Endothelial cell of hepatic sinusoid (primary cell): Measurements from ENCODE around the gene PHACTR1.

Source experiments
- in situ Hi-C: cut with HindIII; loops from 2 replicates; pipeline ENCODE4 v1.10.0; 2017; ENCODE audit warnings: low sequenced_read_pairs

Gene PHACTR1

DNA sequence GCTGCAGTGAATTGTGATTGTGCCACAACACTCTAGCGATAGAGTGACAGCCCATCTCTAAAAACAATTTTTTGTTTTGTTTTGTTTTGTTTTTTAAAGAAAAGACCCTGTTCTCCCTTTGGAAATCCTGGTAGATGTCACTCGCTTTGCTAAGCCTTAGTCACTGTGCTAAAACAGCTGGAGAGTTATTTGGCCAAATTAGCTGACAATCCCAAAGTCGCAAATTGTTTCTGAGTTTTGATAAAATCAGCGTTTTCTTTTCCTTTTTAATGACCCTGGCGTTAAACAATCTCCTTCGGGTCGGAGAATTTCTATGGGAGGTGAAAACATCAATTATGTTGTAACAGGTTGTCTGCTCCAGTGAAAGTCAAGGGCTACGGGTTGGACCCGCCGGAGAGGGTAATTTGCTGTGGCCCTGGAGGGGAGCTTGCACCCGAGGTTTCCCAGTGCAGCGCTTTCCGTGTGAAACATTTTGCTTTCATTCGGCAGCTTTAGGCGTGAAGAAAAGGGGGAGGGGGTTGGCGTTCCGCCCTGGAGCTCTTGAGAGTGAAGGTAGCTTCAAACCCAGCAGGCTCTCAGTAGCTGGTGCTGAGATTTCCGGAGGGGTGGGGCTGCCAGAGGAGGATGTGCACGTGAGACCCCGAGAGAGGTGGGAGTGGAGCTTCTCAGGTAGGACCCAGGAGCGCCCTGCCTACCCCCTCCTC, 296.6 kb downstream of the PHACTR1 start:
- in situ Hi-C loops: no loop called here

DNA sequence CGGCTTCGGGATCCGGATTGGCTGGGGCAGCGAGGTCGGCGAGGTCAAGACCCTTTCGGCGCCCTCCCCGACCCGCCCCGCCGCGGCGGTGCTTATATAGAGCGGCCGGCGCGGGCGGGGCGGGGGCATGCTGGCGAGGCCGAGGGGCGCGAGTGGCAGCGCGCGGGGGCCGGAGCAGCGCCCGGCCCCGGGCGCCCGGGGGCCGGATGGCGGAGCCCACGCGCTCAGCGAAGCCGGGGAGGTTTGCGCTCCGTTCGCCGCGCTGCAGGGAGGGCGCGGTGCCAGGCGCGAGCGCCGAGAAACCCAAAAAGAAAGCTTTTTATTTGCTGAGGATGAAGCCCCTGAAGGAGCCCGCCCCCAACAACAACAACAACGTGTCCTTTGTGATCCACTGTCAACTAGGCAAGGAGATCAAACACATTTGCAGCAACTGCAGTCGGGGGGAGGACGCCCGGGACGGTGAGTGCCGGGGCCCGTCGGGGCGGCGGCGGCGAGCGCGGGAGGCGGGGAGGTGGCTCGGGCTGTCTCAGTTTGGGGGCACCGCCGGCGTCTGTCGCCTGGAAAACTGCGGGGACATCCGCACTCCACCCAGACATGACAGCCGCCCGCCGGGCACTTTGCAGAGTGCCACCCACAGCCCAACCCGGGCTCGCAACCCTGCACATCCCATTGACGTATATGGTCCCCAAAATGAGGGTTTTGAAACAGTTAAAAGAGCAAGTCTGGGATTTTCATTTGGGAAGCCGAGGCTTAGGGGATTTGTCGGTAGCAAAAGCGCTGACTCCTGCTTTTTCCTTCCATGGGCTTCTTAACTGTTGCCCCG, 297.3 kb downstream of the PHACTR1 start:
- in situ Hi-C loops: no loop called here

DNA sequence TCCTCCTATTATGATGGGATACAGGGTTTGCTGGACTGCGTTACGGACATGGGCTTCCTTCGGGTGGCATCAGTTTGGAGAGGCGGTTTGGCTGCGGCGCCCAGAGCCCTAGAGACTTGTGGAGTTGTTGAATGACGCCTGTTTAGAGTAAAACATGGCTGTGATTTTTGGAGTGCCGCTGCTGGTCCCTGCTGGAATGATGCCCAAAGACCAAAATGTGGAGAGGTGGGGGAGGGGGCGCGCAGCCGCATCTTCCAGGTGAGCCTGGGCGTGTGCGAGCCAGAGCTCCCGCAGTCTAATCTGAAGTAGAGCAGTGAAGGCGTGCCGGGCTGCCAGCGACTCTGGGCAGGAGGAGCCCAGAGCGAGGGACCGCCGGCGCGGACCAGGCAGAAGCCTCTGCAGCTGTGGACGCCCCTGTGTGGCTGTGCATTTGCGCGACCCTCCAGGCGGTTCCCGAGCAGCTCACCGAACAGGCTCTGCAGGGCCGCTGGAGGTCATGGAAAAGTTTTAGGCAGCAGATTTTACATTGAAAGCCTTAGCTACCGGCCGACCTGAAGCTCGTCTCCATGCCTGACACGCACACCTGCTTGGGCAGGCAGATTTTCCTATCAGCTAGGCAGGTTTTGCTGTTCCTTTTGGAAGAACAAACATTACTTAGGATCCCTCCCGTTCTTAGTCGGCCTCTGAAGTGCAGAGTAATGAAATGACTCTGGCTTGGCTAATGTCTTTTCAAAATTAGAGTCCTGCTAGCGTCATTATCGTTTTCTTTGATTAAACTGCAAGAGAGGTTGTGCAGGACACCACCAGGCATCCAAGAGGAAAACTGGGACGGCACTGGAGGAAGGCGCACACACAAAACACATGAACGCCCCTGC, 298.2 kb downstream of the PHACTR1 start:
- in situ Hi-C loops: no loop called here

DNA sequence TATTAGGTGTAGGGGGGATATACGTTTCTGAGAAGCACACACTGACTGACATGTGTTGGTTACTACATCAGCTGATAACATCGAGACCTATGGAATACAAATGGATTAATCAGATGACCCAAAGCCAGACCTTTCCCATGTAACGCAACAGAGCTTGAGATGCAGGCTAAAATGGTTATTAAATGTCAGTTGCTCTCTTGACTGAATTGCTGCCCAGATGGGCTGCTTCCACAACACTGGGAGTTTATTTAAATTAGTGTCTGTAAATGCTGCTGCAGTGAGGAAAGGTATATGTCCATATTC, 298.8 kb downstream of the PHACTR1 start:
- in situ Hi-C loops: no loop called here

DNA sequence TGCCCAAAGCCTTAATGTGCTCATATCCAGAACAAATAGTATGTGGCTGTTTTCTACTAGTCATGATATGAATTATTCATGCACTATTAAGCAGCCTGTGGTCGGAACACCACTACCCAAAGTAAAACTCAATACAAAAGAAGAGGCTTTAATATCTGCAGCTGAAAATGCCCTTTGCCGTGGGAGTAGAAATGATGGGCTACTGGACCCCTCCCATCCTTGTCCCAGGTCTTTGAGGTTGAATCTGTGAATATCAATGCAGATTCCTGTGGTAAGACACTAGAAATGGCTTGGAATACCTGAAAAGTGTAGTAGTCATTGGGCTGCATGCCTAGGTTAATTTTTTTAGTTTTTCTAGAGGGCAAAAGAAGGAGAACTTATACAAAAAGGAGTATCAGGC, 308.0 kb downstream of the PHACTR1 start:
- in situ Hi-C loops: no loop called here

DNA sequence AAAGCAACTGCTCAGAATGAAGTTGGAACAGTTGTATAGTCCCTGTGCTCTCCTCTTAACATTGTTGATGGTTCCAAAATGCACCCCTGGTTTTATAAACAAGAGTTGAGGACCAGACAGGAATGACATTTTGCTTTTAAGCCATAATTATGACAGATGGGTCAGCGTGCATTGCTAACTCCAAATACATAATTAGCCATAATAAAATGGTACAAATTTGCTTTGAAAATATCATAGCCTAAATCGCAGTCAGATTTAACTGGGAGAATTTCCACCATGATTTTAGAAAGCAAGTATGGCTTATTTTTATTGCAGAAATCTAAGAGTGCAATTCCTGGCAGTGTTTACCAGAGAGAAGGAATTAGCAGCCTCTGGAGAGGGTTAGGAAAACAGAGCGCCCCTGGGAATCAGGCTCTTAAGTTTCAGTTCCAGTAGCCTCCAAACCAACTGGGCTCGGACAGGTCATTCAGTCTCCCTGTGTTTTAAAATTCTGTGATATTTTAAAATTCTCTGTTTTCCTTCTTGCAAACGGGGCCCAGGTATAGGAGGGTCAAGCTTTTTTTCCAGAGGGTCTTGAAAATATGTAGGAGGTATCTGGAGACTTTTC, 309.4 kb downstream of the PHACTR1 start:
- in situ Hi-C loops: no loop called here

DNA sequence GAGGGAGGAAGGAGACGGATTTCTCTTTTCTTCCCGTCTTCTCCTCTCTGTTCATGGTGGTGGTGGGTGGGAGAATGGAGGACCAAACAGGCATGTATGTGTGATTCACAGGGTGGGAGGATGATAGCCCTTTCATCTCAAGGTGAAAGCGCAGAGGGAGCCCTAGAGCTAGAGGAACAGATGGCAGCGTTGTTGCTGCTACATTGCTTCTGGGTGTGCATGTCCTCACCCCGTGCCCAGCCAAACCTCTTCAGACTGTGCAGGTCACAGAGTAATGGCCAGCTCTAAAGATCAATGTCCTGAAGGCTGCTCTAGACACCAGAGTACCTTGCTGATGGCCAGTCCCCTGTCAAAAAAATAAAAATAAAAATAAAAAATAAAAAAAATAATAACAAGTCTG, 310.0 kb downstream of the PHACTR1 start:
- in situ Hi-C loops: no loop called here

DNA sequence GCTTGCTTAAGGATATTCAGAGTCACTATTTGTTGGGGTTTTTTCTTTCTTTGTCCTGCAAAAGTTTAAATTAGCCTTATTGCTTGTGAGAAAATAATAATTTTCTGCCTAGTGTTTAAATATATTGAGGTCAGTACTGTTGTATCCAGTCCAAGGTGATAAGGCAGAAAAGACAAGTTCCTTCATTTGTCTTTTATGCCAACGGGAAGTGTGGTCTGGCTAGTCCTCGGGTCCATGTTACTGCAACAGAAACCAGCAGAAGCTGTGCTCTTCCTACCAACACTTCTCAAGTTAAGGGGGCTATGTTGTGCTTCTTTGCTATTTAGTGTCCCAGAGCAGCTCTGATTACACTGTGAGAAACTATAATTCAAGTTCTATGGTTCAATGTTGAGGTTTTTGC, 310.6 kb downstream of the PHACTR1 start:
- in situ Hi-C loops: no loop called here

DNA sequence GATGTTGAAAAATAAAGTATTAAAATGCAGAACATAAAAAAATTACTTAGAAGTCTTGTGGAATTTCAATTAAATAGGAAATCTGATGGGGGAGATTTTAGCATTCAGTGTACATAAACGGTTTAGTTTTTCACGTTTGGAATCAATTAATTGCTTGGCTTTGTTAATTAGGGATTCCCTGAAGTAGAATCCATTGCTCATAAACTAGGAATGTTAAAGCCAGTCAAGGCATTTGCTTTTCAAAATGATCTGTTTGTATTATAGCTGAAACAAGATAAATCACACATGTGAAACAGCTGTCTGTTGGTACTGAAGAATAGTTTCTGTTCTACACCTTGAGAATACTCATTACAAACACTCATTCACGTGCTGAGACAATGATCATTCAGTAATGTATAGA, 313.8 kb downstream of the PHACTR1 start:
- in situ Hi-C loops: loop anchor here (5.0 kb wide), 1 partner anchor 37 kb away; no protein-coding TSS in a partner anchor

DNA sequence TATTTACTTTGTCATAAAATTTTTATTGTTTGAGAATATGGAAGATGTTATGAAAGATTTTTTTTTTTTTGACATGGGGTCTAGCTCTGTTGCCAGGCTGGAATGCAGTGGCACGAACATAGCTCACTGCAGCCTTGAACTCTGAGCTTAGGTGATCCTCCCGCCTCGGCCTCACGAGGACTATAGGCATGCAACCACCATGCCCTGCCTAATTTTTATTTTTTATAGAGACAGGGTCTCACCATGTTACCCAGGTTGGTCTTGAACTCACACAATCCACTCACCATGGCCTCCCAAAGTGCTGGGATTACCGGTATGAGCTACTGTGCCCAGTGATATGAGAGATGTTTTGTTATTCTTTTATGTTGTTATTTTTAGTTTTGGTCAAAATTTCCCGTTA, 316.0 kb downstream of the PHACTR1 start:
- in situ Hi-C loops: loop anchor here (5.0 kb wide), 1 partner anchor 35 kb away; no protein-coding TSS in a partner anchor

DNA sequence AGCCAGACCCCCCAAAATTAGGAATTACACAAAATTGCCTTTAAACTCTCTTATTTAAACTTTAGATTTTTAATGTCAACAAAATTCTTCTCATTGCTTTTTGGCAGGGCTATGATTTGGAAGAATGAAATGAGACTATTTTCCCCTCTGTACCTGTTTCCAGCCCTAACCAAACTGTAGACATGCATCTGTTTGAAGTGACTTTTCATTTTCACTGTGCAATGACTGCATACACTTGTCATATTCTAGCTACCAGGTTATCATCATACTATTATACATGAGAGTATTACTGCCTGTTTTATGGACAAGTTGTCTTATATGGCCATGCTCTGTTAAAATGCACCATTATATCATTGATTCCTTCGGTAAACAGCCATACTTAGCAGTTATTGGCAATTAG, 316.6 kb downstream of the PHACTR1 start:
- in situ Hi-C loops: loop anchor here (5.0 kb wide), 1 partner anchor 34 kb away; no protein-coding TSS in a partner anchor

DNA sequence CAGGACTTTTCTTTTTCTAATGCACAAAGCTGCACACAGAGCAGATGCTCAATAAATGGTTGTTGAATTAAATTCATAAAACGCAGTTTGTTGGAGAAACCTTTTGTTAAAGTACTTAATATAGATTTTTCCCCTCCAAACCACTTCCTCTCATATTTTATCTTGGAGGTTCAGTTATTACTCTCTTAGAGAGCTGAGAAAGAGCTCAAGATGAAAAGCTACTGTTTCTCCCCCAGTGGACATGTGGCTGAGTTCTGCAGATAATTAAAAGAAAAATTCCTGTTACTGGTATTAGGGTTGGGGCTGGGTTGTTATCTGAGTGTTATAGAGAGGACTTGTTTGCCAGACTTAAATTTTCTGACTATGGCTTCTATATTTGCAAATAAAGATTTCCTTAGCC, 317.7 kb downstream of the PHACTR1 start:
- in situ Hi-C loops: loop anchor here (5.0 kb wide), 1 partner anchor 33 kb away; no protein-coding TSS in a partner anchor

DNA sequence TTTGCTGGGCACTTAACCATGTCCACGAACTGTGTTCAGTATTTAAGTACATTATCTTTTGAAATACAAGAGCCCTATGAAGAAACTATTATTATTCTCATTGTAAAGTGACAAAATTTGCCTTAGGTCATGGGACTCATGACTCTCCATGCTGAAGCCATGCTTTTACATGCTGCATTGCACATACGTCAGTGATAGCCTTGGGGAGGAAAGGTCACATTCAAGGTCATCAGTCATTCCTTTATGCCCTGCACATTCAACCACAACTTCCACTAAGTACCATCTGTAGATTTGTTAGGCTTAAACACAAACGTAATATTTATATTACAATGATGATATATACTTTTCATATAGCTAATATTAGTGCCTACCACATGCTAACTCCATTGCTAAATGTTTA, 319.0 kb downstream of the PHACTR1 start:
- in situ Hi-C loops: no loop called here

DNA sequence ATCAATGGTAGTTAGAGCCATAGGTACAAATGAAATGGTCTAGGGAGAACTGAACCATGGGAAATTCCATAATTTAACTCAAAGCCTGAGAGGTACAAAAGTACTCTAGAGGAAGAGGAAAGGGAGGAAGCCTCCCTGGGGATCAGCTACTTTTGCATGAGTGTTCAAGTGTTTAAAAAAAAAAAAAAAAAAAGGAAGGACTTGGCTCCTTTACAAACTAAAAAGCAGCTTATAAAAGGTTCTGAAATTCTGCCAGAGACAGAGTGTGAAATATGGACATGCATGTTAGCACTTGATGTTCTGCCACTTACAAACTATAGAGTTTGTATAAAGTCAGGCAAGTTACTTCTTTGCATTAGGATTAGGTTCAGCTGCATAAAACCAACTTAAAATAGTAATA, 321.7 kb downstream of the PHACTR1 start:
- in situ Hi-C loops: no loop called here

DNA sequence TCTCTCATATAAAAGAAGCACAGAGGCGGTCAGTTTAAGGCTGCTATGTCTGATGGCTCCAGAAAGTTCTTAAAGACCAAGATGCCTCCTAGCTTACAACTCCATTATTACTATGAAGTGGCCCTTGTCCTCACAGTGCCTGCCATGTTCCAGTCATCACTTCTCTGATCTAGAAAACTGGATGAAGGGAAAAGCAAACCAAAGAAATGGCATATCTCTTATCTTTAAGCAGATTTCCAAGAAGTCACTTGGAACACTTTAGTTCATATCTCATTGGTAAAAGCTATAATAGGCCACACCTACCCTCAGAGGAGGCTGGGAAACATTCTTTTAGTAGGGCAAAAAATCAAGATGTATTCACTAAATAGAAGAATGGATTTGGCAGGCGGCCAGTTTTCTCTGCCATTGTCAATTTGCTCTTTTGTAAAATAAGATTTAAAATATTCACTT, 322.2 kb downstream of the PHACTR1 start:
- in situ Hi-C loops: no loop called here

DNA sequence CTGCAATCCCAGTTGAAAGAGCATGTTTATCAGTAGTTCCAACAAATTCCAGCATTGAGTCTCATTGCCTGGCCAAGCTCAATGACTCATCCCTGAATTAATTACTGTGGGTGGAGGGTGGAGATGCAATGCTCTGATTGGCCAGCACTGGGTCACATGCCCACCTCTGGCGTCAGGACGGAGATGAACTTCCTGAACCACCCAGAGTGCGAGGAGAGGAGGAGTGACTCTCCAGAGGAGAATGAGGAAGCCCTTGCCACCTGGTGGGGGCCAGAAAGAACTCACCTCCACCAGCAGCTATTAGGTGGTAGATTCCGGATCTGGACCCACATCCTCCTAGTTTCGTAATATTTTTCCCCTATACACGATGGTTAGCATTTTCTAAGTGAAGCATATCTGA, 327.8 kb downstream of the PHACTR1 start:
- in situ Hi-C loops: no loop called here

DNA sequence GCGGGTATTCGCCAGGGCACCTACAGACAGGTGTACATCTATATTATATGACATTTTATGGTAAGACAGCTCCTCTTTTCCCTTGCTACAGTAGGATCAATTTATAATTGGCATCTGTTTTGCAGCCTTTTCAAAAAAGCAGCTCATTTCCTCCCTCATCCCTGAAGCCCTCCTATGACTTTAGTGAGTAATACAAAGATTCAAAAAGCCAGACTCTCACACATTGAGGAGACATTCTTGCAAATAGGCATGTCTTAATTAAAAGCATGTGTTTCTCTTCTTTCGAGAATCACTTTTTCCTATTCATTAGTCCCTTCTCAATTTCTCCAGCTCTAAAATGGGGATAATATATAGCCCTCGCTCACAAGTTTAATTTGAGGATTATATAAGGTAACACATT, 328.3 kb downstream of the PHACTR1 start:
- in situ Hi-C loops: no loop called here

DNA sequence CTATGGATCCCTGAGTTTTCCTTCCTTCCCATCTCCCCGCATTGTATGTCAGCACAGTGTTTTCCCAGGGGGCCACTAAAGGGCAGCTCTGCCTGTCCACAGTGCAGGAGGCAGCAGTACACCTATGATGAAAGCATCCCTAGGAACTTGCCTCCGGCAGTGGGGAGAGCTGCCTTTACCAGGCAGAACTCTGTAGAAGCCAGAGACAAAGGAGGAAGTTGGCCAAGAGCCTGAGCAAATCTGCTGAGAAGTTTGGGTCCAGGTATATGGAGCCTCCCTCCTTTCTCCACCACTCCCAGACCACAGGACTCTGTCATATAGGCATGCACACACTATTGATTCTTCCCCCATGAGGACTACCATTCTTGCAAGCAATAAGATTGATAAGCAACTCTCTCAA, 329.1 kb downstream of the PHACTR1 start:
- in situ Hi-C loops: no loop called here

DNA sequence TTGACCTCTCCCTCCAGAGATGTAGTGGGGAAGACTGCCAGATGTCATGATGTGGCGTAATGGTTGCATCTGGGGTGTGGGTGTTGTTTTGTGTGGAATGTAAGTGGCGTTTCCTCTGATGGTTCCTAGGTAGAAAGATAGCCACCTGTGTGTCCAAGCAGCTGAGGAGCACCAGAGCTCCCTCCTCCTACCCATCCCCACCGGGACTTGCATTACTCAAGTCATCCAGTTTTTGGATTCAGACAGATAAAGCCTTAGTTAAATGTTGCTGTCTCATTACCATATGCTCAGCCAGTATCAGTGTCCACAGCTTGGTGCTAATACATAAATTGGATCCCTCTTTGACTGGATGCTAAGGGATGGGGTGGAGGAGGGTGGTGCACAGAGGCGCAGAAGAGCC, 329.5 kb downstream of the PHACTR1 start:
- in situ Hi-C loops: no loop called here

DNA sequence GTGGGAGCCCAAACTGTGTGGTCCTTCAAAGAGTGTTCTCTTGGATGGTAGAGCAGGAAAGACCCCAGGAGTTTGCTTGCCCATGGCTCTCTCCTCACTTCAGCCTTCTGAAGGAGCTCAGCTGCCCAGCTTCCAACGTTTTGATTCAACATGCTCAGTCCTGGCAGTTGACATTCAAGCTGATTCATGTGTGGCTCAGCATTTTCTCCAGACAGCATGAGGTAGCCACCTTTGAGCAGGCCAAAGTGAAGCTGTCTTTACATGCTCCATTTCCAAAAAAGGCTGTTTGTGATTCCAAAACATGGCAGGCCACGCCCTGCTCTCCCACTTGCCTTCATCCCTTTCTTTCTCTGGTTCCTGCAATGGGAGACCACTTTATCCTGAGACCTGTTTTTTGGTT, 331.5 kb downstream of the PHACTR1 start:
- in situ Hi-C loops: no loop called here

DNA sequence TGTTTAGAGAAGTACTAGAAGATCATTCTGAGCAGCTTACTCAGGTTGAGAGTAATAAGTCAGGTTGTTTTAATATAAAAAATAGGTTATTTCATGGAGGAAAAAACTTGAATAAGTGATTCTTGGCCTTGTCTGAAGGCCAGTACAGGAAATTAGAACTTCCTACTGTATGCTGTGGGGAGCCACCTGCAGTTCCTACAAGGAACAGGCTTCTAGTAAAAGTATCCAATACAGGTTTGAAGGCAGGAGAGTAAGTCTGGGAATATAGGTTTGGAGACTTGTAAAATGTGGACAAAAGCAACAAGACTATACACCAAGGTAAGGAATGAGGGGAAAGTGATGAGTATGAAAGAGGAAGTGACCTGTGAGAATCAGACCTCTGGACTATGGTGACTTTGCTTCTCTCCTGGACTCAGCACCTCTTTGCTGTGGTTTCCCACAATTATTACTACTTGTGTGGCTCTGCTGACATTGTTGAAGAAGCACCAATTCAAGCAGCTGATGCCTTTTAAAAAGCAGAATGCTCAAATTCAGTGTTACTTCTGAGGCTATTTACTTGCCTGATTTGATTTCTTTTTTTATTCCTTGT, 333.2 kb downstream of the PHACTR1 start:
- in situ Hi-C loops: no loop called here
